ENCODE results near the gene LZTS3.

- TF ChIP-seq CTCF (IDR thresholded peaks at IDR 0.05; ENCODE audit: poor library complexity) (peak; percentile 9), EZH2 (IDR thresholded peaks at IDR 0.05; ENCODE audit: borderline replicate concordance) (no peak), EZH2phosphoT487 (IDR thresholded peaks at IDR 0.05; ENCODE audit: low read depth, severe bottlenecking, unreplicated experiment) (no peak)
Measured at GRCh38 chr20:3174442-3175261, 1.3 kb upstream of the LZTS3 start.
